ENCODE measurements around the gene BBOF1.
A peak's percentile ranks its signal among the peaks of the same experiment; 100 is the strongest.

The BBOF1 gene

GRCh38 chr14:74008843-74009499, 10.2 kb upstream of the BBOF1 start:
- Histone ChIP-seq H3K9me3 (ENCODE audit: control extremely low read depth in 1 of 5, control insufficient read depth in 4 of 5, insufficient read depth in 2 of 5, low read depth in 1 of 5, low read length in 4 of 5) (no peaks in the 10 kb centered on the region), H3K36me3 (ENCODE audit: control insufficient read depth in 4 of 4, insufficient read depth in 4 of 4, low read length in 3 of 4) (peaks cover 5 to 24% (median 18%) of the 10 kb centered on the region in 4 experiments), H3K4me3 (ENCODE audit: control insufficient read depth in 1 of 7, extremely low read depth in 1 of 7, insufficient read depth in 4 of 7, low read depth in 2 of 7, low read length in 6 of 7) (no peak overlapping the region), H3K27me3 (replicated peaks in 2 of 5; ENCODE audit: control insufficient read depth in 4 of 5, insufficient read depth in 5 of 5, low read length in 4 of 5) (no peaks in the 10 kb centered on the region), H3K27ac (ENCODE audit: insufficient read depth in 1 of 2, low read depth in 1 of 2, low read length in 2 of 2, poor library complexity in 1 of 2, severe bottlenecking in 2 of 2) (no peak overlapping the region), H3K4me1 (ENCODE audit: control extremely low read depth in 1 of 4, control insufficient read depth in 4 of 4, insufficient read depth in 4 of 4, low read length in 3 of 4) (no peaks in the 10 kb centered on the region)
- no peak for DNase-seq
- POLR2A ChIA-PET = no interaction called here
- WGBS (ENCODE audit: insufficient coverage) = no CpG with 5 or more reads among the region's 2 CpGs
- CTCF ChIA-PET = interaction anchor here (0.5 to 1.5 kb wide), 2 partner anchors 49 to 82 kb away, joined by 3 read pairs; no protein-coding TSS in a partner anchor

- POLR2A ChIA-PET = no interaction called here
- no peak for DNase-seq
- Histone ChIP-seq H3K4me1 (ENCODE audit: control extremely low read depth in 1 of 4, control insufficient read depth in 4 of 4, insufficient read depth in 4 of 4, low read length in 3 of 4) (peaks cover 5 to 25% (median 13%) of the 10 kb centered on the region in 4 experiments), H3K27me3 (replicated peaks in 2 of 5; ENCODE audit: control insufficient read depth in 4 of 5, insufficient read depth in 5 of 5, low read length in 4 of 5) (no peaks in the 10 kb centered on the region), H3K36me3 (ENCODE audit: control insufficient read depth in 4 of 4, insufficient read depth in 4 of 4, low read length in 3 of 4) (peaks cover 2 to 11% (median 10%) of the 10 kb centered on the region in 4 experiments), H3K4me3 (ENCODE audit: control insufficient read depth in 1 of 7, extremely low read depth in 1 of 7, insufficient read depth in 4 of 7, low read depth in 2 of 7, low read length in 6 of 7) (no peak overlapping the region), H3K27ac (ENCODE audit: insufficient read depth in 1 of 2, low read depth in 1 of 2, low read length in 2 of 2, poor library complexity in 1 of 2, severe bottlenecking in 2 of 2) (no peak overlapping the region), H3K9me3 (ENCODE audit: control extremely low read depth in 1 of 5, control insufficient read depth in 4 of 5, insufficient read depth in 2 of 5, low read depth in 1 of 5, low read length in 4 of 5) (no peaks in the 10 kb centered on the region)
- WGBS (ENCODE audit: insufficient coverage) = no CpG with 5 or more reads among the region's 1 CpG
- CTCF ChIA-PET = interaction anchor here (0.6 kb wide), 2 partner anchors 44 to 1411 kb away, joined by 3 read pairs; no protein-coding TSS in a partner anchor
Measured at GRCh38 chr14:74014299-74014698, 4.8 kb upstream of the BBOF1 start.

DNA sequence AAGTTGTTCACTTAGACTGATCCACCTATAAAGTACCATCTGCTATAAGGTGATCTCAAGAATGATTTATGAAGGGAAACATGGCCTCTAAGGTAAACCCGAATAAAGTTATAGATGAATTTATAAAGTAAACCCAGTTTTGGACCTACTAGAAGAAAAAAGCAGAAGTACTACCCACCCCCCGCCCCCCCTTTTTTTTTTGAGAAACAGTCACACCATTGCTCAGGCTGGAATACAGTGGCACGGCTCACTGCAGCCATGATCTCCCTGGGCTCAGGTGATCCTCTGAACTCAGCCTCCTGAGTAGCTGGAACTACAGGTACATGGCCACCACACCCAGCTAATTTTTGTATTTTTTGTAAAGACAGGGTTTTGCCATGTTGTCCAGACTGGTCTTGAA, 4.0 kb upstream of the BBOF1 start:
- Histone ChIP-seq H3K36me3 (ENCODE audit: control insufficient read depth in 4 of 4, insufficient read depth in 4 of 4, low read length in 3 of 4) (peaks cover 2 to 11% (median 8%) of the 10 kb centered on the region in 4 experiments), H3K27ac (ENCODE audit: insufficient read depth in 1 of 2, low read depth in 1 of 2, low read length in 2 of 2, poor library complexity in 1 of 2, severe bottlenecking in 2 of 2) (peak overlapping the region in 1 of 2 experiments; percentile 36), H3K4me1 (ENCODE audit: control extremely low read depth in 1 of 4, control insufficient read depth in 4 of 4, insufficient read depth in 4 of 4, low read length in 3 of 4) (peaks cover 5 to 30% (median 16%) of the 10 kb centered on the region in 4 experiments), H3K4me3 (ENCODE audit: control insufficient read depth in 1 of 7, extremely low read depth in 1 of 7, insufficient read depth in 4 of 7, low read depth in 2 of 7, low read length in 6 of 7) (no peak overlapping the region), H3K9me3 (ENCODE audit: control extremely low read depth in 1 of 5, control insufficient read depth in 4 of 5, insufficient read depth in 2 of 5, low read depth in 1 of 5, low read length in 4 of 5) (no peaks in the 10 kb centered on the region), H3K27me3 (replicated peaks in 2 of 5; ENCODE audit: control insufficient read depth in 4 of 5, insufficient read depth in 5 of 5, low read length in 4 of 5) (no peaks in the 10 kb centered on the region)
- peak; percentile 21 to 56 (median 55) for DNase-seq
- WGBS (ENCODE audit: insufficient coverage) = no CpG with 5 or more reads among the region's 3 CpGs
- CTCF ChIA-PET = interaction anchor here (1.0 kb wide), 1 partner anchor 24 kb away, joined by 3 read pairs; no protein-coding TSS in a partner anchor
- POLR2A ChIA-PET = no interaction called here

GRCh38 chr14:74015963-74016362, 3.2 kb upstream of the BBOF1 start:
- no peak overlapping the region for H3K4me3 ChIP-seq (ENCODE audit: control insufficient read depth in 1 of 7, extremely low read depth in 1 of 7, insufficient read depth in 4 of 7, low read depth in 2 of 7, low read length in 6 of 7)
- DNase-seq = peak in 1 of 3 donors; percentile 2
- no peaks in the 10 kb centered on the region for H3K27me3 ChIP-seq (replicated peaks in 2 of 5; ENCODE audit: control insufficient read depth in 4 of 5, insufficient read depth in 5 of 5, low read length in 4 of 5)
- H3K4me1 ChIP-seq (ENCODE audit: control extremely low read depth in 1 of 4, control insufficient read depth in 4 of 4, insufficient read depth in 4 of 4, low read length in 3 of 4) = peaks cover 5 to 30% (median 16%) of the 10 kb centered on the region in 4 experiments
- no peaks in the 10 kb centered on the region for H3K9me3 ChIP-seq (ENCODE audit: control extremely low read depth in 1 of 5, control insufficient read depth in 4 of 5, insufficient read depth in 2 of 5, low read depth in 1 of 5, low read length in 4 of 5)
- H3K27ac ChIP-seq (ENCODE audit: insufficient read depth in 1 of 2, low read depth in 1 of 2, low read length in 2 of 2, poor library complexity in 1 of 2, severe bottlenecking in 2 of 2) = peak overlapping the region in 1 of 2 experiments; percentile 36
- CTCF ChIA-PET = interaction anchor here (1.0 kb wide), 1 partner anchor 23 kb away, joined by 3 read pairs; no protein-coding TSS in a partner anchor
- POLR2A ChIA-PET = no interaction called here
- peaks cover 2 to 9% (median 6%) of the 10 kb centered on the region in 4 experiments for H3K36me3 ChIP-seq (ENCODE audit: control insufficient read depth in 4 of 4, insufficient read depth in 4 of 4, low read length in 3 of 4)

DNA sequence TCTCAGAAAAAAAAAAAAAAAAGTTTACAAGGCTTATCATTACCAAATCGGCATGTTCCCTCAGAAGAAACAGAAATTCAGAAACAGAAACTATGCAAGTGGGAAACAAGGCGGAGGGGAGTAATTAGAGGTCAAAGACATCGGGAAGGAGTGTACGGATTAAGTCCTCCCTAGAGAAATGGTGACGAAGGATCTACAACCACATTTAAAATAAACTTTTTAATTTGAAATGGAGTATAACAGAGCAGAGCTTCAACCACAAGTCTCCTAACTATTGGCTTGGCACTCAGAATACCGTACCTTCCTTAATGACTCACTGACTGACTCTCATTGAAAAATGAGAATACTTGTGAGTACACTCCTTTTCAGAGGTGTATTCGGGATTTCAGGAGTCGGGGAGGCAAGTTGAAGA, 969 bp upstream of the BBOF1 start:
- peak overlapping the region; percentile 72 to 88 for H3K27ac ChIP-seq (ENCODE audit: insufficient read depth in 1 of 2, low read depth in 1 of 2, low read length in 2 of 2, poor library complexity in 1 of 2, severe bottlenecking in 2 of 2)
- peaks cover 5 to 30% (median 16%) of the 10 kb centered on the region in 4 experiments for H3K4me1 ChIP-seq (ENCODE audit: control extremely low read depth in 1 of 4, control insufficient read depth in 4 of 4, insufficient read depth in 4 of 4, low read length in 3 of 4)
- peak; percentile 34 to 79 (median 67) for DNase-seq
- POLR2A ChIA-PET = interaction anchor here (0.6 kb wide), 1 partner anchor 221 kb away, joined by 3 read pairs; no protein-coding TSS in a partner anchor
- WGBS (ENCODE audit: insufficient coverage) = 0% methylated on average over 2 of the region's 8 CpGs
- peak overlapping the region; percentile 59 to 97 (median 94) for H3K4me3 ChIP-seq (ENCODE audit: control insufficient read depth in 1 of 7, extremely low read depth in 1 of 7, insufficient read depth in 4 of 7, low read depth in 2 of 7, low read length in 6 of 7)
- H3K9me3 ChIP-seq (ENCODE audit: control extremely low read depth in 1 of 5, control insufficient read depth in 4 of 5, insufficient read depth in 2 of 5, low read depth in 1 of 5, low read length in 4 of 5) = no peaks in the 10 kb centered on the region
- H3K36me3 ChIP-seq (ENCODE audit: control insufficient read depth in 4 of 4, insufficient read depth in 4 of 4, low read length in 3 of 4) = peaks cover 0 to 2% (median 0%) of the 10 kb centered on the region in 4 experiments
- no peaks in the 10 kb centered on the region for H3K27me3 ChIP-seq (replicated peaks in 2 of 5; ENCODE audit: control insufficient read depth in 4 of 5, insufficient read depth in 5 of 5, low read length in 4 of 5)
- CTCF ChIA-PET = interaction anchor here (1.2 to 1.6 kb wide), 3 partner anchors 18 to 63 kb away, joined by 3 read pairs; no protein-coding TSS in a partner anchor

DNA sequence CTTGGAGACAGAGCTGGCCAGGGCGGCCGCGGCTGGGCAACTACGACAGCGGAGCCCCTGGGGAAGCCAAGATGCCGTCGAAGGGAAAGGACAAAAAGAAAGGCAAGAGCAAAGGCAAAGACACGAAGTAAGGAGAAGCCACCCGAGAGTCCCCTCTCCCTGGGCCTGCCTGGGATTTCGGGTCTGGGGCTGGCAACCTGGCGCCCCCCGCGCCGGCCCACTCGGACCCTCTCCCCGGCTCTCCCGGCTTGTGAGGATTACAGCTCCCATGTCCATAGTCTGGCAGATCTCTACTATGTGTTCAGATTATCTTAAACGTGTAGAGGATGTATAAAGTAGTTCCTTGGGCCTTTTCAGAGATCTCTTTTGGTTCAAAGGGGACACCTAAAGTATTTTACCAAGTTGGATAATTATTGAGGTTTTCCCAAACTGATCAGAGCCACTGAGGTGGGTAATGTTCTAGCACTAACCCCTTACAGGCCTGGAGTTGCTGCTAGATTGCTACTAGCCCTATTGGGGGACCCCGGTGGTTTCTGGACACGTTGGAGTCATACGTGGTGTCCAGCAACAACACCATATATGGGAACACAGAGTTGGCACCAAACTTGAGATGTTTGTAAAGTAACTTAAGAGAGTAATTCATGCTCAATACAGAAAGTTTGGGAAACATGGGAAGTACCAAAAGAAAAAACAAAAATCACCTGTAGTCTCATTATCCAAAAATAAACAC, 424 bp downstream of the BBOF1 start:
- peaks cover 5 to 30% (median 16%) of the 10 kb centered on the region in 4 experiments for H3K4me1 ChIP-seq (ENCODE audit: control extremely low read depth in 1 of 4, control insufficient read depth in 4 of 4, insufficient read depth in 4 of 4, low read length in 3 of 4)
- peak overlapping the region; percentile 59 to 97 (median 94) for H3K4me3 ChIP-seq (ENCODE audit: control insufficient read depth in 1 of 7, extremely low read depth in 1 of 7, insufficient read depth in 4 of 7, low read depth in 2 of 7, low read length in 6 of 7)
- POLR2A ChIA-PET = interaction anchor here (0.6 kb wide), 1 partner anchor 115 kb away, joined by 3 read pairs; no protein-coding TSS in a partner anchor
- H3K9me3 ChIP-seq (ENCODE audit: control extremely low read depth in 1 of 5, control insufficient read depth in 4 of 5, insufficient read depth in 2 of 5, low read depth in 1 of 5, low read length in 4 of 5) = no peaks in the 10 kb centered on the region
- CTCF ChIA-PET = interaction anchor here (0.8 to 1.6 kb wide), 3 partner anchors 12 to 65 kb away, joined by 3 read pairs; no protein-coding TSS in a partner anchor
- peak overlapping the region; percentile 72 to 91 for H3K27ac ChIP-seq (ENCODE audit: insufficient read depth in 1 of 2, low read depth in 1 of 2, low read length in 2 of 2, poor library complexity in 1 of 2, severe bottlenecking in 2 of 2)
- DNase-seq = no peak
- no peaks in the 10 kb centered on the region for H3K36me3 ChIP-seq (ENCODE audit: control insufficient read depth in 4 of 4, insufficient read depth in 4 of 4, low read length in 3 of 4)
- no peaks in the 10 kb centered on the region for H3K27me3 ChIP-seq (replicated peaks in 2 of 5; ENCODE audit: control insufficient read depth in 4 of 5, insufficient read depth in 5 of 5, low read length in 4 of 5)
- WGBS (ENCODE audit: insufficient coverage) = 3% methylated on average over 14 of the region's 21 CpGs

Measured in common myeloid progenitor, CD34-positive (primary cell).